Stimulated activated CD4-positive, alpha-beta T cell treated with anti-CD3 and anti-CD28 coated beads, Interleukin-2, amount 100 ng/mL, for 4 hours (primary cell): ENCODE data around the gene SIPA1.
"Not testable (repeated sequence)": the region's sequence is repeated elsewhere in the genome, so short reads cannot be mapped to it uniquely, and the experiment has no call there.

Source experiments
- DNase-seq: peaks from one replicate; pipeline ENCODE4 v3.0.0-alpha.2; 2020; ENCODE audit warnings: low read depth

The SIPA1 gene

GRCh38 chr11:65624931-65625627 is 12.8 kb upstream of the SIPA1 start:
- DNase-seq = no peak

DNA sequence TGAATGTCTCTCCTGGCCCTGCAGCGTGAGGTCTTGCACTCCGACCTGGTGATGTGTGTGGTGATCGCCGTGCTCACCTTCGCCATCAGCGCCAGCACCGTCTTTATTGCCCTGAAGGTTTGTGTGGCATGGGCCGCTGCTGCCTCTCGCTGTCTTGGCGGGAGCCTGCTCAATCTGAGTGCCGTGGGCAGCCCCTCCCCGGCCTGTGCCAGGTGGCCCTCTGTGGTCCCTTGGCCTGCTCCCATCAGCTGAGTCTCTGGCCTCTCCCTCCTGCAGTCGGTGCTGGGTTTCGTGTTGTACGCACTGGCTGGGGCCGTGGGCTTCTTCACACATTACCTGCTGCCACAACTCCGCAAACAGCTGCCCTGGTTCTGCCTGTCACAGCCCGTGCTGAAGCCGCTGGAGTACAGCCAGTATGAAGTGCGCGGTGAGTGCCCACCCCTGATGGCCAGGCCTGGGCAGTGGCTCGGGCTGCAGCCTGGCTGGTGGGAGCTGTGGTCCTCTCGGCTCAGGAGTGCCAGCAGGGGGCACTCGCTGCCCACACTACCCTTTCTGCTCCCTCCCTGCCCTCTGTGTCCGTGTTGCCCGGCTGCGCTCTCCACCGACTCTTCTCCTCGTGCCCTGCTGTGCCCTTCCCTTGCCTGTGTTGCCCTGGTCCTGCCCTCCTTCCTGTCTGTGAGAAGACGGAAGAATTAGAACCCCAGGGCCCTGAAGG is 12.1 kb upstream of the SIPA1 start:
- DNase-seq = no peak

DNA sequence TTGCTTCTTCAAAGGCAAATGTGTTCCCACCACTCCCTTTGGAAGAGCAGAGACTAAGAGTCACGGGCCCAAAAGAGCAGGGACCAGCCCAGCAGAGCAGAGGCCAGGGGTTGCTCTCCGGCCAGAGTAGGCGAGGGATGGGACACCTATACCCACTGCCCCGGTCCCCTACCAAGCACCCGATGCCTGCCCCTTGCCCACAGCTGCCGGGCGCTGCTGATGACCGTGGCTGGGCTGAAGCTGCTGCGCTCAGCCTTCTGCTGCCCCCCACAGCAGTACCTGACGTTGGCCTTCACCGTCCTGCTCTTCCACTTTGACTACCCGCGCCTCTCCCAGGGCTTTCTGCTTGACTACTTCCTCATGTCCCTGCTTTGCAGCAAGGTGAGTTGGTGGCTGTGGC is 10.7 kb upstream of the SIPA1 start:
- no peak for DNase-seq

- DNase-seq = no peak
Measured at GRCh38 chr11:65629579-65629978, 8.3 kb upstream of the SIPA1 start.

GRCh38 chr11:65630215-65630614 is 7.7 kb upstream of the SIPA1 start:
- no peak for DNase-seq

GRCh38 chr11:65633390-65634108 is 4.4 kb upstream of the SIPA1 start:
- no peak for DNase-seq

DNA sequence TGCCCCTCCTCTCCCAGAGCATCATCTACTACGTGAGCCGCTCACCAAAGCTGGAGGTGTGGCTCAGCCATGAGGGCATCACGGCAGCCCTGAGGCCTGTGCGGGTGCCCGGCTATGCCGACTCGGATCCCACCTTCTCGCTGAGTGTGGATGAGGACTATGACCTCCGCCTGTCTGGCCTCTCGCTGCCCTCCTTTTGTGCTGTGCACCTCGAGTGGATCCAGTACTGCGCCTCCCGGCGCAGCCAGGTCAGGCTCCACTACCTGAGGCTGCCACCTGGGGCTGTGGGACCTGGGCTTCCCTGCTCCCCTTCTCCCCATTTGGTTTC is 3.8 kb upstream of the SIPA1 start:
- DNase-seq = no peak

GRCh38 chr11:65634440-65634839 is 3.5 kb upstream of the SIPA1 start:
- no peak for DNase-seq

DNA sequence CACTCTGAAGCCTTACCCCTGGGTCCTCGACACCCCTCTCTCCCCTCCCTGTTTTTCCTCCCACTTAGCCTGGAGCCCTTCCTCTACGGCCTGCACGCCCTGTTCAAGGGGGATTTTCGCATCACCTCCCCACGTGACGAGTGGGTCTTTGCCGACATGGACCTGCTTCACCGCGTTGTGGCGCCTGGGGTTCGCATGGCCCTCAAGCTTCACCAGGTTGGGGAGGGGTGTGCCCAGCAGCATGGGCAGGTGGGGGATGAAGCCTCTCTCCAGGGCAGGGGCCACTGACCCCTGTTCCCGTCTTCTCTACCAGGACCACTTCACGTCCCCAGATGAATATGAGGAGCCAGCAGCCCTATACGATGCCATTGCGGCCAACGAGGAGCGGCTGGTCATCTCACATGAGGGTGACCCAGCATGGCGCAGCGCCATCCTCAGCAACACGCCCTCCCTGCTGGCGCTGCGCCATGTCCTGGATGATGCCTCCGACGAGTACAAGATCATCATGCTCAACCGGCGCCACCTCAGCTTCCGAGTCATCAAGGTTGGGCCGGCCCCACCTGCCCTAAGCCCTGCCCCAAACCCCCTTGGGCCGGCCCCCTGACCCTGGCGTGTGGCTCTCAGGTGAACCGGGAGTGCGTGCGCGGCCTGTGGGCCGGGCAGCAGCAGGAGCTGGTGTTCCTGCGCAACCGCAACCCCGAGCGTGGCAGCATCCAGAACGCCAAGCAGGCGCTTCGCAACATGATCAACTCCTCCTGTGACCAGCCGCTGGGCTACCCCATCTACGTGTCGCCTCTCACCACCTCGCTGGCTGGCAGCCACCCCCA is 2.8 kb upstream of the SIPA1 start:
- no peak for DNase-seq

GRCh38 chr11:65636108-65637031 is 1.5 kb upstream of the SIPA1 start:
- DNase-seq = no peak

GRCh38 chr11:65637032-65637557 is 806 bp upstream of the SIPA1 start:
- no peak for DNase-seq

- not testable (repeated sequence) for DNase-seq
Measured at GRCh38 chr11:65639228-65639597, 1.3 kb downstream of the SIPA1 start.

DNA sequence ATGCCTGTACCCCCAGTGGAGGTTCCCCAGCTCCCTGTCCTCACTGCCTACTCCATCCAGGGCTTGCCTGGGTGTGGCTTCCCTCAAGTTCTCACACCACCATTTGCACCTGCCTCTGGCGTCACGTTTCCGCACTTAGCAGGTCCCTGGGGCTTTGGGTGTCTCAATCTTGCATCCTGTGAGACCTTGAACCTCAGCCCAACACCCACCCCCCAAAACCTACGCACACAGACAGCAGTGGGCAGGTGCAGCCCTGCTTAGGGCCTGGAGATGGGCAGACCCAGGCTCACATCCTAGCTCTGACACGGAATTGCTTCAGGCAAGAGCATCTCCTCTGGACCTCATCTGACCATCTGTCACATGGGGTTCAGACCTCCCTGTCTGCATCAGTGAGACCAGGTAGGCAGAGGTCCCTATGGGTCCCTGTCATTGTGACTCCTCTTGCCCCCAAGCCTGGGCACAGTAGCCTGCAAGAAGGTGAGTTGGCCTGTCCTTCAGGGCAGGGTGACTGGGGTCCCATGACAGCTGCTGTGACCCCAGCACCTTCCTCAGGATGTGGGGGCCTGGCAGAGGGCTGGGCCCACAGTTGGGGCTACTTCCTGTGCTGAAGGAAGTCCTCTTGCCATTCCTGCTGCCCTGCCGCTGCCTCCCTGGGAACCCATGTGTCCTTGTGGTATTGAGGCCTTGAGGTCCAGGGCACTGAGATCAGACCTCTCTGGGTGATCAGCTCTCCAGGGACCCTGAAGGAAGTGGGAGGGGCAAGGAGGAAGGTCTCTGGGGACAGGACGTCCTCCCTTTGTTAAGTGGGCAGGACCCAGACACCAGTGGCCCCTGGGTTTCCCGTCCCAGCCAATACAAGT is 2.0 kb downstream of the SIPA1 start:
- peak; percentile 30 for DNase-seq

- DNase-seq = no peak
Measured at GRCh38 chr11:65640483-65641296, 2.8 kb downstream of the SIPA1 start.

DNA sequence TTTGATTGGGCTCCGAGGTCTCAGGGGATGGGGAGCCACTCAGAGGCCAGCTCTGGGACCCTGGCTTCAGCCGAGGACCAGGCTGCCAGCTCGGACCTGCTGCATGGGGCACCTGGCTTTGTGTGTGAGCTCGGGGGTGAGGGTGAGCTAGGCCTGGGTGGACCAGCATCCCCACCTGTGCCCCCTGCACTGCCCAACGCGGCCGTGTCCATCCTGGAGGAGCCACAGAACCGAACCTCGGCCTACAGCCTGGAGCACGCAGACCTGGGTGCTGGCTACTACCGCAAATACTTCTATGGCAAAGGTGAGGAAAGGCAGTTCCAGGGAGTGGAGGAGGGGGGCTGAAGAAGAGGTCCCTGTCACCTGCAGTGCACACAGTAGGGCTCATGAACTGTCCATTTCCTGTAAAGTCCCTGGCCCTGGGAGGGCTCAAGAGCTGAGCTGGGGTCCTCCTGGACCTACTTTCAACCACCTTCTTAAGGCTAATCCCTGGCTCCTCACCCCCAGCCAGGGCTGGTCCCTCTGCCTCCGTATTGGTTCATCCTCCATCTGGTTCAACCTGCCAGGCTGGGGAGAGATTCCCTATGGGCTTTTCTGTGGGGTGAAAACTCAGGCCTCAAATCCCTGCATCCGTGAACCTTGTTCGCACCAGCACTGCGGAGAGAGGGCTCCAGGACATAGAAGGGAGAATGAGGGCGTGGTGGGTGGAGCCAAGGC is 3.6 kb downstream of the SIPA1 start:
- no peak for DNase-seq

DNA sequence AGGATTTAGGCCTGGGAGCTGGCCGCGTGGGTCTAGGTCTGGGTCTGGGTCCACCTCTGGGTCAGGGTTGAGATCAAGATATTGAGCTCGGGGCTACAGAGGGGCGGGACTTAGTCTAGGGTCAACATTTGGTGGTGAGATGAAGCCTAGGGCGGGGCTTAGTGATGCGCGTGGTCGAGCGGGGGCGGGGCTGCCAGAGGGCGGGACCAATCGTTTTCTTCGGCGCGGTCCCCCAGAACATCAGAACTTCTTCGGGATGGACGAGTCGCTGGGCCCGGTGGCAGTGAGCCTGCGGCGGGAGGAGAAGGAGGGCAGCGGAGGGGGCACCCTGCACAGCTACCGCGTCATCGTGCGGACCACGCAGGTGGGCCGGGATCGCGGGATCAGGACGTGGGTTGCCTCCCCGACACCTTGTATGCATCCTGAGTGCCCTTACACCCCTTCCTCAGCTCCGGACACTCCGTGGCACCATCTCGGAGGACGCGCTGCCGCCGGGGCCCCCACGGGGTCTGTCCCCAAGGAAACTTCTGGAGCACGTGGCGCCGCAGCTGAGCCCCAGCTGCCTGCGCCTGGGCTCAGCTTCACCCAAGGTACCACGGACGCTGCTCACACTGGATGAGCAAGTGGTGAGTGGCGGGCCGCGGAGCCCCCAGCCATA is 4.2 kb downstream of the SIPA1 start:
- DNase-seq = no peak

DNA sequence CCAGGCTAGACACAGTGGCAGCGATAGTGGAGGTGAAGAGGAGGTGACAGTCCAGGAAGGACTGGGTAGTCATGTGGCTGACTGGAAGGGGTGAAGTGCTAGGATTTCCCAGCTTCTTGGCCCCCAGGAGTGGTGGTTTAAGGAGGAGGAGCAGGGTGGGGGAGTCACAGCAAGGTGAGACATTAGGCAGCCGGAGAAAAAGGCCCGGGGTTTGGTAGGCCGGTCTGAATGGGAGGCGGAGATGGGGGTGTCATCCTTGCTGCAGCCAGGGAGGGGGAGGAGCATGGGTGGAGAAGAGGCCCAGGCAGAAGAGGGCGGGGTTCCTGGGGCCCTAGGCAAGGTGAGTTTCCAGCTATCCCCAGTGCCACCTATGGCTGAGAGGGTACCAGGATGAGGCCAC is 6.1 kb downstream of the SIPA1 start:
- no peak for DNase-seq

- DNase-seq = no peak
Measured at GRCh38 chr11:65644837-65645236, 6.9 kb downstream of the SIPA1 start.
